HepG2 (cell line): Measurements from ENCODE around the gene TCF19. TPM values are rescaled to one million over a fixed set of nuclear protein-coding genes. Genes with fewer than 3 reads are reported as not detected.

Source experiments
- ATAC-seq: fragments of 200-7000 bp; cut with Tn5 transposase; 3 replicates; pipeline ENCODE4 v1.9.1; 2020; ENCODE audit warnings: mild to moderate bottlenecking, moderate library complexity
- BruUV-seq: library from RNA; stranded (reverse); fragments of 400-500 nt; replicated peaks from 2 replicates; lab custom pipeline; 2021; lab: Mats Ljungman, UMichigan
- CTCF ChIA-PET: fragments of 300-600 bp; formaldehyde crosslinking; extraction: SDS; loops from one replicate; lab custom pipeline; 2021; ENCODE audit warnings: low total read pairs, inconsistent platforms, low intra/inter-chr PET ratio; lab: Yijun Ruan, JAX
- POLR2A ChIA-PET: fragments of 350-600 bp; sonication (Branson Sonifier 250); formaldehyde crosslinking; loops from one replicate; lab custom pipeline; 2020; ENCODE audit warnings: antibody characterized with exemption, inconsistent platforms; lab: Yijun Ruan, JAX
- DNase-seq: peaks from one replicate; pipeline ENCODE4 v3.0.0-alpha.2; 2015; ENCODE audit warnings: low spot score
- FAIRE-seq: peaks from 3 replicates; lab custom pipeline; 2011; peaks lifted over from hg19 to GRCh38; lab: Jason Lieb, UNC
- H2AFZ ChIP-seq: one replicate; pipeline ENCODE4 v1.6.1; 2011; ENCODE audit warnings: low read length, inconsistent platforms
- H3K27ac ChIP-seq: fragments of 300-600 bp; 3 replicates; pipeline ENCODE4 v1.8.0; 2011; ENCODE audit warnings: mixed run types, mild to moderate bottlenecking, mixed read lengths, low read length, inconsistent platforms; ENCODE audit not compliant: insufficient read depth; ENCODE audit errors: extremely low read length
- H3K27me3 ChIP-seq, 2 experiments: fragments of 200-600 bp in 1 of 2; 2 replicates in 1 of 2; 3 replicates in 1 of 2; pipeline versions ENCODE4 v1.6.0 to v1.8.0; 2011; ENCODE audit warnings: low read length in 2 of 2, mild to moderate bottlenecking in 2 of 2, moderate library complexity in 2 of 2, inconsistent platforms in 1 of 2; ENCODE audit not compliant: insufficient read depth in 2 of 2, control insufficient read depth in 1 of 2
- H3K36me3 ChIP-seq, 2 experiments: fragments of 200-600 bp in 1 of 2; replicated peaks in 1 of 2; 2 replicates in 1 of 2; 3 replicates in 1 of 2; pipeline versions ENCODE4 v1.5.1 to v1.8.0; 2011; ENCODE audit warnings: low read length in 2 of 2, inconsistent platforms in 1 of 2; ENCODE audit not compliant: insufficient read depth in 2 of 2, control insufficient read depth in 1 of 2
- H3K4me1 ChIP-seq: 2 replicates; pipeline ENCODE4 v1.5.1; 2012; ENCODE audit warnings: low read length, inconsistent platforms; ENCODE audit not compliant: insufficient read depth
- H3K4me2 ChIP-seq: 2 replicates; pipeline ENCODE4 v1.6.0; 2011; ENCODE audit warnings: low read depth, low read length, inconsistent platforms
- H3K4me3 ChIP-seq, 3 experiments: fragments of 200-600 bp in 1 of 3; sonication (generic), shearing (Covaris generic) in 1 of 3; replicated peaks in 1 of 3; 2 replicates each; pipeline ENCODE4 v1.5.1; 2011 to 2016; ENCODE audit warnings: low read length in 3 of 3, inconsistent platforms in 2 of 3, low read depth in 2 of 3, mild to moderate bottlenecking in 2 of 3, control low read depth in 1 of 3, mixed read lengths in 1 of 3; ENCODE audit not compliant: insufficient read depth in 1 of 3
- H3K79me2 ChIP-seq: one replicate; pipeline ENCODE4 v1.6.1; 2011; ENCODE audit warnings: low read length, inconsistent platforms; ENCODE audit not compliant: insufficient read depth
- H3K9ac ChIP-seq: 2 replicates; pipeline ENCODE4 v1.6.0; 2011; ENCODE audit warnings: mild to moderate bottlenecking, low read depth, low read length, inconsistent platforms; ENCODE audit not compliant: insufficient read depth
- H3K9me3 ChIP-seq: 2 replicates; pipeline ENCODE4 v1.5.1; 2012; ENCODE audit warnings: mild to moderate bottlenecking, low read length
- H4K20me1 ChIP-seq: 2 replicates; pipeline ENCODE4 v1.6.0; 2011; ENCODE audit warnings: inconsistent platforms, mild to moderate bottlenecking, low read length, moderate library complexity; ENCODE audit not compliant: insufficient read depth
- KIAA2018 ChIP-seq: sonication (generic); formaldehyde crosslinking; IDR thresholded peaks from 2 replicates; pipeline ENCODE4 v1.5.0; 2020; ENCODE audit warnings: mild to moderate bottlenecking, missing genetic modification reagents, borderline replicate concordance
- PAX8 ChIP-seq: sonication (generic); formaldehyde crosslinking; IDR thresholded peaks from 2 replicates; pipeline ENCODE4 v1.8.0; 2022; ENCODE audit warnings: mild to moderate bottlenecking, missing genetic modification reagents, borderline replicate concordance
- SATB2 ChIP-seq: sonication (generic); formaldehyde crosslinking; IDR thresholded peaks from 2 replicates; pipeline ENCODE4 v1.5.0; 2020; ENCODE audit warnings: missing genetic modification reagents
- SRSF4 ChIP-seq: fragments of 200-400 bp; formaldehyde crosslinking; IDR thresholded peaks from one replicate; pipeline ENCODE4 v1.6.1; 2018; ENCODE audit warnings: mild to moderate bottlenecking, low read depth, low read length, moderate library complexity; ENCODE audit not compliant: poor library complexity, severe bottlenecking
- ZNF24 ChIP-seq: fragments of 450-650 bp; IDR thresholded peaks from 2 replicates; pipeline ENCODE4 v1.6.1; 2017; ENCODE audit warnings: antibody characterized with exemption, mild to moderate bottlenecking
- ZNF367 ChIP-seq: sonication (generic); formaldehyde crosslinking; IDR thresholded peaks from 2 replicates; pipeline ENCODE4 v1.4.0; 2020; ENCODE audit warnings: missing genetic modification reagents, borderline replicate concordance
- ZNF382 ChIP-seq: sonication (generic); formaldehyde crosslinking; IDR thresholded peaks from 2 replicates; pipeline ENCODE4 v1.5.0; 2020; ENCODE audit warnings: missing genetic modification reagents, mild to moderate bottlenecking, borderline replicate concordance
- ZNF543 ChIP-seq: sonication (generic); formaldehyde crosslinking; IDR thresholded peaks from 2 replicates; pipeline ENCODE4 v1.4.0; 2020; ENCODE audit warnings: mild to moderate bottlenecking, missing genetic modification reagents
- ZNF597 ChIP-seq: sonication (generic); formaldehyde crosslinking; IDR thresholded peaks from 2 replicates; pipeline ENCODE4 v1.5.0; 2020; ENCODE audit warnings: missing genetic modification reagents
- ZNF605 ChIP-seq: sonication (generic); formaldehyde crosslinking; IDR thresholded peaks from 2 replicates; pipeline ENCODE4 v1.8.0; 2022; ENCODE audit warnings: mild to moderate bottlenecking, missing genetic modification reagents
- ZNF615 ChIP-seq: sonication (generic); formaldehyde crosslinking; IDR thresholded peaks from 2 replicates; pipeline ENCODE4 v1.5.0; 2020; ENCODE audit warnings: mild to moderate bottlenecking, missing genetic modification reagents, borderline replicate concordance
- WGBS: methylation state at CpG from one replicate; pipeline ENCODE4 v1.1.6; 2017; ENCODE audit warnings: low lambda C conversion rate; 5-methylcytosine and 5-hydroxymethylcytosine counted together
- in situ Hi-C: cut with HindIII; loops from 2 replicates; pipeline ENCODE4 v1.10.0; 2017; ENCODE audit warnings: low pct_unique_long_range_greater_than_20kb; ENCODE audit not compliant: extremely low pct_ligation_motif_present
- intact Hi-C: fragments of 100-400 bp; cut with micrococcal nuclease; formaldehyde crosslinking; loops from one replicate; pipeline ENCODE4 v1.10.0; 2022; ENCODE audit not compliant: unreplicated experiment
- polyA plus RNA-seq, 8 experiments: library from polyadenylated mRNA; depleted of rRNA in 3 of 8; stranded (reverse) in 7 of 8; unstranded in 1 of 8; fragments of >200 nt; fragmentation: Illumina TruSeq in 4 of 8; extraction: Trizol in 4 of 8; gene quantifications; 2 replicates each; pipeline versions ENCODE4 v1.2.1 to v1.2.3, GENCODE V29; 2011 to 2016; ENCODE audit warnings: low read depth in 4 of 8, missing spikeins in 1 of 8, mixed read lengths in 1 of 8; ENCODE audit not compliant: insufficient read depth in 1 of 8
- total RNA-seq, 5 experiments: library from RNA; depleted of rRNA; stranded (reverse); fragments of >200 nt; fragmentation: Illumina TruSeq; extraction: Trizol; gene quantifications; 2 replicates each; pipeline ENCODE4 v1.2.3, GENCODE V29; 2016; ENCODE audit warnings: low read depth in 1 of 5
- TF ChIP-seq, protein P1 (sequence below): sonication (generic); formaldehyde crosslinking; conservative IDR thresholded peaks from 2 replicates; pipeline ENCODE4 v1.4.0; 2020; ENCODE audit warnings: missing genetic modification reagents

TCF19 gene
- total and polyA plus RNA-seq, 2 of the 13 experiments (the other 11 are each of a cell fraction or from before 2014, with no cell fraction given): 4.9 to 22.2 TPM

- under 1% methylated on average over 29 of the region's 45 CpGs for WGBS
- H3K9me3 ChIP-seq: no peaks in the 10 kb centered on the region
- no peaks in the 10 kb centered on the region for H4K20me1 ChIP-seq
- FAIRE-seq (peak; percentile 93), DNase-seq (peak; percentile 90), ATAC-seq (peak; percentile 85)
- H3K4me3 ChIP-seq: peak overlapping the region; percentile 95 to 97 (median 96)
- in situ Hi-C loops (no loop called here), intact Hi-C loops (loop anchor here (1.0 to 2.0 kb wide), 2 partner anchors 75 to 170 kb away; partner anchors contain the start of gene HLA-C)
- CTCF ChIA-PET: interaction anchor here (1.0 to 3.2 kb wide), 2 partner anchors 166 to 170 kb away, joined by 3 to 67 read pairs; no protein-coding TSS in a partner anchor
- H3K36me3 ChIP-seq: peaks cover 0 to 2% of the 10 kb centered on the region in 2 experiments; a peak in 3 of 5 replicates
- no peaks in the 10 kb centered on the region; a peak in 1 of 5 replicates for H3K27me3 ChIP-seq
- TSS peak; percentile 90 for BruUV-seq
- POLR2A ChIA-PET: interaction anchor here (0.6 to 2.7 kb wide), 5 partner anchors 11 to 169 kb away, joined by 3 to 20 read pairs (median 3); no protein-coding TSS in a partner anchor
- peaks cover 50% of the 10 kb centered on the region for H3K4me1 ChIP-seq
- H3K27ac ChIP-seq: peak overlapping the region; percentile 94
- H3K4me2 ChIP-seq: peak overlapping the region; percentile 87
- H2AFZ ChIP-seq: no peak overlapping the region
- peaks cover 13% of the 10 kb centered on the region for H3K79me2 ChIP-seq
- H3K9ac ChIP-seq: peak overlapping the region; percentile 85
- TF ChIP-seq ZNF24 (no peak), ZNF543 (CRISPR knock-in tag) (peak; percentile 24; the same call in 1 of the 2 replicates), ZNF615 (CRISPR knock-in tag) (no peak), ZNF382 (CRISPR knock-in tag) (no peak), KIAA2018 (CRISPR knock-in tag) (no peak), ZNF605 (CRISPR knock-in tag) (peak; percentile 71), ZNF597 (no peak), SATB2 (CRISPR knock-in tag) (no peak), PAX8 (CRISPR knock-in tag) (peak; percentile 48; the same call in 1 of the 2 replicates), ZNF367 (CRISPR knock-in tag) (no peak), SRSF4 (no peak)
- TF ChIP-seq, protein P1, sequence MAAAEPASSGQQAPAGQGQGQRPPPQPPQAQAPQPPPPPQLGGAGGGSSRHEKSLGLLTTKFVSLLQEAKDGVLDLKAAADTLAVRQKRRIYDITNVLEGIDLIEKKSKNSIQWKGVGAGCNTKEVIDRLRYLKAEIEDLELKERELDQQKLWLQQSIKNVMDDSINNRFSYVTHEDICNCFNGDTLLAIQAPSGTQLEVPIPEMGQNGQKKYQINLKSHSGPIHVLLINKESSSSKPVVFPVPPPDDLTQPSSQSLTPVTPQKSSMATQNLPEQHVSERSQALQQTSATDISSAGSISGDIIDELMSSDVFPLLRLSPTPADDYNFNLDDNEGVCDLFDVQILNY (CRISPR knock-in tag): peak; percentile 58; the same call in 1 of the 2 replicates
These were observed 39.3 kb downstream of the TCF19 start for GRCh38 chr6:31197559-31198305.
